Measurements from ENCODE around the gene ABHD11.

ABHD11 gene

DNA sequence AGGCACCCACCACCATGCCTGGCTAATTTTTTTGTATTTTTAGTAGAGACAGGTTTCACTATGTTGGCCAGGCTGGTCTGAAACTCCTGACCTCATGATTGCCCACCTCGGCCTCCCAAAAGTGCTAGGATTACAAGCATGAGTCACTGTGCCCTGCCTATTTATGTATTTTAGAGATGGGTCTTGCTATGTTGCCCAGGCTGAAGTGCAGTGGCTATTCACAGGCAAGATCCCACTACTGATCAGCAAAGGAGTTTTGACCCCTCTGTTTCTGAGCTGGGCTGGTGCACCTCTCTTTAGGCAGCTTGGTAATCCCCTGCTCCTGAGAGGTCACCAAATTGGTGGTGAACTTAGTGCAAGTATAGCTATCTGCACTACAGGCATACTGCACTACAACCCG is 6.2 kb downstream of the ABHD11 start:
- H3K27ac ChIP-seq (ENCODE audit: low read depth, low read length) = no peak overlapping the region
- peaks cover 3 to 4% of the 10 kb centered on the region in 2 experiments for H3K4me1 ChIP-seq (ENCODE audit: control insufficient read depth in 1 of 2, insufficient read depth in 2 of 2, low read length in 2 of 2)
- H3K18ac ChIP-seq (ENCODE audit: low read length) = no peak overlapping the region
- no peaks in the 10 kb centered on the region for H3K27me3 ChIP-seq (ENCODE audit: insufficient read depth, low read length)
- H3K4me2 ChIP-seq (ENCODE audit: low read length) = no peak overlapping the region
- no peaks in the 10 kb centered on the region for H3K79me2 ChIP-seq (ENCODE audit: control insufficient read depth, insufficient read depth, low read length, poor library complexity)
- no peak overlapping the region for H3K4me3 ChIP-seq (ENCODE audit: low read depth, low read length)
- H4K91ac ChIP-seq (ENCODE audit: low read depth, low read length) = no peak overlapping the region
- H3K14ac ChIP-seq (ENCODE audit: low read length) = no peak overlapping the region
- H2AK5ac ChIP-seq (ENCODE audit: low read length) = no peak overlapping the region
- no peak overlapping the region for H4K8ac ChIP-seq (ENCODE audit: low read depth, low read length)
- no peak overlapping the region for H2BK12ac ChIP-seq (ENCODE audit: low read length)
- H3K9ac ChIP-seq (ENCODE audit: low read length) = no peak overlapping the region
- no peak for DNase-seq
- H2BK5ac ChIP-seq (ENCODE audit: low read depth, low read length, poor library complexity) = no peak overlapping the region
- H3K9me3 ChIP-seq (ENCODE audit: insufficient read depth, low read depth, low read length) = no peaks in the 10 kb centered on the region
- no peak overlapping the region for H2AFZ ChIP-seq (ENCODE audit: insufficient read depth, low read length, poor library complexity)
- H3K23ac ChIP-seq (ENCODE audit: low read length) = no peak overlapping the region
- WGBS (ENCODE audit: extremely low coverage, insufficient coverage, insufficient read length) = no CpG with 5 or more reads among the region's 2 CpGs
- H4K12ac ChIP-seq (ENCODE audit: low read depth, low read length) = no peak overlapping the region
- peaks cover 16 to 17% of the 10 kb centered on the region in 2 experiments for H3K36me3 ChIP-seq (ENCODE audit: control insufficient read depth in 1 of 2, insufficient read depth in 2 of 2, low read length in 2 of 2)
- no peak overlapping the region for H3K4ac ChIP-seq (ENCODE audit: low read depth, low read length)
- no peak overlapping the region for H2BK120ac ChIP-seq (ENCODE audit: insufficient read depth, low read length, poor library complexity)
- no peaks in the 10 kb centered on the region for H3K79me1 ChIP-seq (ENCODE audit: low read length)

DNA sequence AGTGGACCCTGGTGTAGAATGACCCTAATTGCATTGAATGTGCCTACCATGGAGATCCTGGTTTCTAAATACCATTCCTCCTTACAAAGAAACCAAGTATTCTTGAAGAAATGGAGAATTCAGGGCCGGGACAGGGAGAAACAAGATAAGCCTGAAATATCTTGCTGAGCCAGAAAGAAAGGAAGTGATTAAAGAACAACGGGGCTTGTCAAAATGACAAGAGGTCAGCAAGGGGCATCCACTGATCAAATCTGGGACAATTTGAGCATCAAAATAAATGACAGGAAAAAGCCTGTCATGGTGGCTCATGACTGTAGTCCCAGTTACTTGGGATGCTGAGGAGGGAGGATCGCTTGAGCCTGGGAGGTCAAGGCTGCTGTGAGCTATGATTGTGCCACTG is 8.1 kb downstream of the ABHD11 start:
- H4K8ac ChIP-seq (ENCODE audit: low read depth, low read length) = no peak overlapping the region
- H3K36me3 ChIP-seq (ENCODE audit: control insufficient read depth in 1 of 2, insufficient read depth in 2 of 2, low read length in 2 of 2) = no peaks in the 10 kb centered on the region
- H3K4me3 ChIP-seq (ENCODE audit: low read depth, low read length) = no peak overlapping the region
- no peaks in the 10 kb centered on the region for H3K9me3 ChIP-seq (ENCODE audit: insufficient read depth, low read depth, low read length)
- no peak overlapping the region for H2BK120ac ChIP-seq (ENCODE audit: insufficient read depth, low read length, poor library complexity)
- no CpG with 5 or more reads among the region's 3 CpGs for WGBS (ENCODE audit: extremely low coverage, insufficient coverage, insufficient read length)
- no peaks in the 10 kb centered on the region for H3K4me1 ChIP-seq (ENCODE audit: control insufficient read depth in 1 of 2, insufficient read depth in 2 of 2, low read length in 2 of 2)
- no peak overlapping the region for H3K27ac ChIP-seq (ENCODE audit: low read depth, low read length)
- H3K9ac ChIP-seq (ENCODE audit: low read length) = no peak overlapping the region
- DNase-seq = peak in 1 of 2 donors; percentile 62
- H3K23ac ChIP-seq (ENCODE audit: low read length) = no peak overlapping the region
- no peaks in the 10 kb centered on the region for H3K79me1 ChIP-seq (ENCODE audit: low read length)
- H3K79me2 ChIP-seq (ENCODE audit: control insufficient read depth, insufficient read depth, low read length, poor library complexity) = no peaks in the 10 kb centered on the region
- H2AFZ ChIP-seq (ENCODE audit: insufficient read depth, low read length, poor library complexity) = no peak overlapping the region
- no peak overlapping the region for H2AK5ac ChIP-seq (ENCODE audit: low read length)
- no peak overlapping the region for H4K91ac ChIP-seq (ENCODE audit: low read depth, low read length)
- H2BK5ac ChIP-seq (ENCODE audit: low read depth, low read length, poor library complexity) = no peak overlapping the region
- H3K14ac ChIP-seq (ENCODE audit: low read length) = no peak overlapping the region
- no peak overlapping the region for H3K4ac ChIP-seq (ENCODE audit: low read depth, low read length)
- no peaks in the 10 kb centered on the region for H3K27me3 ChIP-seq (ENCODE audit: insufficient read depth, low read length)
- H3K4me2 ChIP-seq (ENCODE audit: low read length) = no peak overlapping the region
- no peak overlapping the region for H3K18ac ChIP-seq (ENCODE audit: low read length)
- H4K12ac ChIP-seq (ENCODE audit: low read depth, low read length) = no peak overlapping the region
- H2BK12ac ChIP-seq (ENCODE audit: low read length) = no peak overlapping the region

DNA sequence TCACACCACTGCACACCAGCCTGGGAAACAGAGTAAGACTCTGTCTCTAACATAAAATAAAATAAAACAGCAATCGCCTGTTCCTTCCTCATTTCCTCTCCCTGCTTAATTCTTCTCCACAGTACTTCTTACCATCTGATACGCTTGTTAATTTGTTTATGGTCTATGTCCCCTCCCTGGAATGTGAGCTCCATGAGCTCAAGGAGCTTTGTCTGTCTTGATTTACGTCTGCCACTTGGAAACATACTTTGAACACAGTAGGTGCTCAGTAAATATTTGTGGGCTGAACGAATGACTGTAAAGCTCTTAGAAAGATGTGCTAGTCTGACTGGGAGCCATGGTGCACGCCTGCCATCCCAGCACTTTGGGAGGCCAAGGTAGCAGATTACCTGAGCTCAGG is 10.1 kb downstream of the ABHD11 start:
- Histone ChIP-seq H4K91ac (ENCODE audit: low read depth, low read length) (no peak overlapping the region), H2BK120ac (ENCODE audit: insufficient read depth, low read length, poor library complexity) (no peak overlapping the region)

DNA sequence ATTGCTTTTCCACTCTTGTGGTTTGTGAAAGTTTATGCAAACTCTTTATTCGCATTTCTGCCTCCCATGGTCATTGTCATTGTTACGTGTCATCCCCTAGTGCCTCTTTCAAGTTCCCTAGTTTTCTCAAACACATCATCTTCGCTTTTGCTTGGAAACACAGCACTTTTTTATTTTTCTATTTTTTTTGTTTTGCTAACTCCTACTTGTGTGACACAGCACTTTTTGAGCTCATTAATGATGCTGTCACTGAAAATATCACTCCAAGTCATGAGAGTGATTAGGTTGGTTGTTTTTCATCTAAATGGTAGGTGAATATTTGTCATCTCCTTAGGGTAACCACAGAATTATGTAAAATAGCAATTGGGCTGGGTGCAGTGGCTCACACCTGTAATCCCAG is 10.7 kb downstream of the ABHD11 start:
- Histone ChIP-seq H4K8ac (ENCODE audit: low read depth, low read length) (no peak overlapping the region), H3K4me3 (ENCODE audit: low read depth, low read length) (no peak overlapping the region), H3K27me3 (ENCODE audit: insufficient read depth, low read length) (no peaks in the 10 kb centered on the region), H3K27ac (ENCODE audit: low read depth, low read length) (no peak overlapping the region), H3K18ac (ENCODE audit: low read length) (no peak overlapping the region), H3K79me1 (ENCODE audit: low read length) (no peaks in the 10 kb centered on the region), H4K91ac (ENCODE audit: low read depth, low read length) (no peak overlapping the region), H2AFZ (ENCODE audit: insufficient read depth, low read length, poor library complexity) (no peak overlapping the region), H3K4me1 (ENCODE audit: control insufficient read depth in 1 of 2, insufficient read depth in 2 of 2, low read length in 2 of 2) (no peaks in the 10 kb centered on the region), H3K4me2 (ENCODE audit: low read length) (no peak overlapping the region), H2AK5ac (ENCODE audit: low read length) (no peak overlapping the region), H2BK120ac (ENCODE audit: insufficient read depth, low read length, poor library complexity) (no peak overlapping the region), H2BK5ac (ENCODE audit: low read depth, low read length, poor library complexity) (no peak overlapping the region), H4K12ac (ENCODE audit: low read depth, low read length) (no peak overlapping the region), H3K36me3 (ENCODE audit: control insufficient read depth in 1 of 2, insufficient read depth in 2 of 2, low read length in 2 of 2) (no peaks in the 10 kb centered on the region), H3K14ac (ENCODE audit: low read length) (no peak overlapping the region), H3K79me2 (ENCODE audit: control insufficient read depth, insufficient read depth, low read length, poor library complexity) (no peaks in the 10 kb centered on the region), H3K23ac (ENCODE audit: low read length) (no peak overlapping the region), H2BK12ac (ENCODE audit: low read length) (no peak overlapping the region), H3K9me3 (ENCODE audit: insufficient read depth, low read depth, low read length) (no peaks in the 10 kb centered on the region), H3K9ac (ENCODE audit: low read length) (no peak overlapping the region), H3K4ac (ENCODE audit: low read depth, low read length) (no peak overlapping the region)
- WGBS (ENCODE audit: extremely low coverage, insufficient coverage, insufficient read length) = no CpG with 5 or more reads among the region's 3 CpGs
- no peak for DNase-seq

More for the DNA sequence above, 10.1 kb downstream of the ABHD11 start:
- H3K79me1 ChIP-seq (ENCODE audit: low read length) = no peaks in the 10 kb centered on the region
- no peak overlapping the region for H2AK5ac ChIP-seq (ENCODE audit: low read length)
- no peak overlapping the region for H3K4me2 ChIP-seq (ENCODE audit: low read length)
- no peak overlapping the region for H2BK5ac ChIP-seq (ENCODE audit: low read depth, low read length, poor library complexity)
- H3K27ac ChIP-seq (ENCODE audit: low read depth, low read length) = no peak overlapping the region
- H4K12ac ChIP-seq (ENCODE audit: low read depth, low read length) = no peak overlapping the region
- H3K14ac ChIP-seq (ENCODE audit: low read length) = no peak overlapping the region
- H3K9me3 ChIP-seq (ENCODE audit: insufficient read depth, low read depth, low read length) = no peaks in the 10 kb centered on the region
- no peaks in the 10 kb centered on the region for H3K27me3 ChIP-seq (ENCODE audit: insufficient read depth, low read length)
- H3K4me1 ChIP-seq (ENCODE audit: control insufficient read depth in 1 of 2, insufficient read depth in 2 of 2, low read length in 2 of 2) = no peaks in the 10 kb centered on the region
- H3K23ac ChIP-seq (ENCODE audit: low read length) = no peak overlapping the region
- H3K18ac ChIP-seq (ENCODE audit: low read length) = no peak overlapping the region
- H3K4me3 ChIP-seq (ENCODE audit: low read depth, low read length) = no peak overlapping the region
- H3K4ac ChIP-seq (ENCODE audit: low read depth, low read length) = no peak overlapping the region
- H3K36me3 ChIP-seq (ENCODE audit: control insufficient read depth in 1 of 2, insufficient read depth in 2 of 2, low read length in 2 of 2) = no peaks in the 10 kb centered on the region
- H3K79me2 ChIP-seq (ENCODE audit: control insufficient read depth, insufficient read depth, low read length, poor library complexity) = no peaks in the 10 kb centered on the region
- H4K8ac ChIP-seq (ENCODE audit: low read depth, low read length) = no peak overlapping the region
- no peak overlapping the region for H2AFZ ChIP-seq (ENCODE audit: insufficient read depth, low read length, poor library complexity)
- no CpG with 5 or more reads among the region's 5 CpGs for WGBS (ENCODE audit: extremely low coverage, insufficient coverage, insufficient read length)
- DNase-seq = no peak
- no peak overlapping the region for H2BK12ac ChIP-seq (ENCODE audit: low read length)
- no peak overlapping the region for H3K9ac ChIP-seq (ENCODE audit: low read length)
